ES-I3 (cell line): ENCODE data around the gene ZNF17.

Experiments used
- H3K36me3 ChIP-seq: 2 replicates; pipeline ENCODE4 v1.6.1; 2013; ENCODE audit warnings: mild to moderate bottlenecking, low read length, control low read depth, moderate library complexity; ENCODE audit not compliant: insufficient read depth
- H3K4me1 ChIP-seq: 2 replicates; pipeline ENCODE4 v1.6.1; 2013; ENCODE audit warnings: mild to moderate bottlenecking, control low read depth, low read length; ENCODE audit not compliant: insufficient read depth
- H3K9ac ChIP-seq: 2 replicates; pipeline ENCODE4 v1.6.1; 2013; ENCODE audit warnings: low read depth, mild to moderate bottlenecking, low read length, moderate library complexity
- H3K9me3 ChIP-seq: 2 replicates; pipeline ENCODE4 v1.6.1; 2013; ENCODE audit warnings: mild to moderate bottlenecking, low read length, moderate library complexity; ENCODE audit not compliant: control insufficient read depth, insufficient read depth

ZNF17 gene

GRCh38 chr19:57452307-57452706, 41.3 kb downstream of the ZNF17 start:
- Histone ChIP-seq H3K36me3 (no peaks in the 10 kb centered on the region; the same call in 1 of the 2 replicates), H3K9me3 (no peaks in the 10 kb centered on the region), H3K4me1 (no peaks in the 10 kb centered on the region), H3K9ac (no peak overlapping the region)

- Histone ChIP-seq H3K36me3 (peaks cover 7% of the 10 kb centered on the region; the same call in 1 of the 2 replicates), H3K4me1 (no peaks in the 10 kb centered on the region), H3K9me3 (peaks cover 26% of the 10 kb centered on the region), H3K9ac (no peak overlapping the region)
Measured at GRCh38 chr19:57465680-57466381, 54.9 kb downstream of the ZNF17 start.

GRCh38 chr19:57466489-57466888, 55.5 kb downstream of the ZNF17 start:
- Histone ChIP-seq H3K9me3 (peaks cover 31% of the 10 kb centered on the region), H3K36me3 (peaks cover 7% of the 10 kb centered on the region; the same call in 1 of the 2 replicates), H3K4me1 (no peaks in the 10 kb centered on the region), H3K9ac (no peak overlapping the region)
